Body of pancreas (tissue), 4 donors: Measurements from ENCODE around the gene ZNF275.

ENCODE experiments used
- POLR2A ChIP-seq, 3 donors: fragments of 450-650 bp; IDR thresholded peaks; one replicate each; pipeline ENCODE4 v1.6.1; 2016; ENCODE audit warnings: antibody characterized with exemption in 3 of 3, mild to moderate bottlenecking in 2 of 3
- TF ChIP-seq, protein P1 (sequence below), 7 experiments: fragments of 450-650 bp in 4 of 7; fragments of 200-600 bp in 3 of 7; sonication (generic) in 3 of 7; IDR thresholded peaks; one replicate each; pipeline ENCODE4 v1.5.1; 2016 to 2019; ENCODE audit warnings: antibody characterized with exemption in 7 of 7

DNA sequence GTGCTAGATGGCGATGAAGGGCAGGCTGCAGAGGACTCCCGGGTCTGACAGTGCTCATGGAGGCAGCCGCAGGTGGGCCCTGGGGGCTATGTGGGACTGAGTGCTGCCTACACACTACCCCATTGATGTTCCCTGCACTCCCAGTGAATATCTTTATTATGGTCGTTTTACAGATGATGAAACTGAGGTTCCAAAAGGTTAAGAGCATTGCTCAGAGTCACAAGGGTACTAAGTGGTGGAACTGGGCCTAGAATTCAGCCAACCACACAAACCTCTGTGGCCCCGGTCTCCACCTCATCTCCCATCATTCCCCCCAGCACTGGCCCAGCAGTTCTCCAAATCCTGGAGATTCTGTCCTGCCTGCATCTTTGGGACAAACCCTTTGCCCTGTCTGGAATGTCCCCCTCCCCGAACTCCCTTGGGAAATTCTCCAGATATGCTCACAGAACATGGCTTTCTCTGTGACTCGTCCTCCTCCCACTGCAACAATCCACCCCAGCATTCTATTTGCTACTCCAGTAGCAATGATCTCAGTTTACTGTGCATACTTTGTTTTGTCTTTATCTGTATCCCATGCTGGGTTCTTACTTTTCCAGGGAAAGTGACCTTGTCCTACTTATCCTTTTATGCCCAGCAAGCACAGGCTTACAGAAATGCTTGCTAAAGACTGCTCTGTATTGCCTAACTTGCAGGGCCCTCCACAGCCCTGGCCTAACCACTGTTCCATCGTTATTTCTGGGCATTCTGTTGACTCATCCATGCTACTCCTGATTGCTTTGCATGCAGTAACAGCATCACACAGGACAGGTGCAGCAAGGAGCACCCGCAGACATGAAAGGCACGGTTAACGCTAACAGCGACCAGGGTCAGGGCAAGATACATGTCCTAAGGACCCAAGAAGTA lies 26.4 kb upstream of the ZNF275 start:
- TF ChIP-seq, protein P1, sequence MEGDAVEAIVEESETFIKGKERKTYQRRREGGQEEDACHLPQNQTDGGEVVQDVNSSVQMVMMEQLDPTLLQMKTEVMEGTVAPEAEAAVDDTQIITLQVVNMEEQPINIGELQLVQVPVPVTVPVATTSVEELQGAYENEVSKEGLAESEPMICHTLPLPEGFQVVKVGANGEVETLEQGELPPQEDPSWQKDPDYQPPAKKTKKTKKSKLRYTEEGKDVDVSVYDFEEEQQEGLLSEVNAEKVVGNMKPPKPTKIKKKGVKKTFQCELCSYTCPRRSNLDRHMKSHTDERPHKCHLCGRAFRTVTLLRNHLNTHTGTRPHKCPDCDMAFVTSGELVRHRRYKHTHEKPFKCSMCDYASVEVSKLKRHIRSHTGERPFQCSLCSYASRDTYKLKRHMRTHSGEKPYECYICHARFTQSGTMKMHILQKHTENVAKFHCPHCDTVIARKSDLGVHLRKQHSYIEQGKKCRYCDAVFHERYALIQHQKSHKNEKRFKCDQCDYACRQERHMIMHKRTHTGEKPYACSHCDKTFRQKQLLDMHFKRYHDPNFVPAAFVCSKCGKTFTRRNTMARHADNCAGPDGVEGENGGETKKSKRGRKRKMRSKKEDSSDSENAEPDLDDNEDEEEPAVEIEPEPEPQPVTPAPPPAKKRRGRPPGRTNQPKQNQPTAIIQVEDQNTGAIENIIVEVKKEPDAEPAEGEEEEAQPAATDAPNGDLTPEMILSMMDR (IDR thresholded peaks at IDR 0.05): no peak
- TF ChIP-seq POLR2A (IDR thresholded peaks at IDR 0.05): no peak
